Parathyroid adenoma (tissue), 2 donors: ENCODE data around the gene SLC39A2.
"Not testable (repeated sequence)": the region's sequence is repeated elsewhere in the genome, so short reads cannot be mapped to it uniquely, and the experiment has no call there.

Experiments used
- H2AFZ ChIP-seq: fragments of 300-600 bp; sonication (generic); one replicate; pipeline ENCODE4 v1.7.0; 2017; ENCODE audit warnings: antibody characterized with exemption, mild to moderate bottlenecking
- H3K27ac ChIP-seq: fragments of 300-600 bp; sonication (generic); one replicate; pipeline ENCODE4 v1.7.0; 2017
- H3K27me3 ChIP-seq: fragments of 300-600 bp; sonication (generic); one replicate; pipeline ENCODE4 v1.7.0; 2017; ENCODE audit warnings: low read length; ENCODE audit not compliant: control insufficient read depth, insufficient read depth
- H3K36me3 ChIP-seq: fragments of 300-600 bp; sonication (generic); one replicate; pipeline ENCODE4 v1.7.0; 2017; ENCODE audit warnings: low read length; ENCODE audit not compliant: control insufficient read depth, insufficient read depth
- H3K4me1 ChIP-seq: fragments of 300-600 bp; sonication (generic); one replicate; pipeline ENCODE4 v1.7.0; 2017; ENCODE audit warnings: control low read depth
- H3K4me2 ChIP-seq: fragments of 300-600 bp; sonication (generic); one replicate; pipeline ENCODE4 v1.7.0; 2017; ENCODE audit warnings: low read length
- H3K4me3 ChIP-seq: fragments of 300-600 bp; sonication (generic); one replicate; pipeline ENCODE4 v1.7.0; 2017; ENCODE audit warnings: low read depth, low read length
- H3K79me2 ChIP-seq: fragments of 300-600 bp; sonication (generic); one replicate; pipeline ENCODE4 v1.7.0; 2017; ENCODE audit warnings: control low read depth
- H3K9ac ChIP-seq: fragments of 300-600 bp; sonication (generic); one replicate; pipeline ENCODE4 v1.7.0; 2017; ENCODE audit warnings: mild to moderate bottlenecking
- H3K9me3 ChIP-seq: fragments of 300-600 bp; sonication (generic); one replicate; pipeline ENCODE4 v1.7.0; 2017; ENCODE audit warnings: low read length; ENCODE audit not compliant: control insufficient read depth
- CTCF ChIP-seq: fragments of 300-600 bp; sonication (generic); IDR thresholded peaks from one replicate; pipeline ENCODE4 v1.7.0; 2017; ENCODE audit warnings: antibody characterized with exemption, mild to moderate bottlenecking
- donor health status: primary hyperparathyroidism.

The SLC39A2 gene

GRCh38 chr14:21038441-21039422 is 39.6 kb downstream of the SLC39A2 start:
- Histone ChIP-seq H3K36me3 (no peaks in the 10 kb centered on the region), H3K27ac (peak overlapping the region; percentile 87), H2AFZ (peak overlapping the region; percentile 61), H3K4me1 (peaks cover 63% of the 10 kb centered on the region), H3K9ac (no peak overlapping the region), H3K4me3 (no peak overlapping the region), H3K9me3 (no peaks in the 10 kb centered on the region), H3K27me3 (no peaks in the 10 kb centered on the region), H3K79me2 (no peaks in the 10 kb centered on the region), H3K4me2 (peak overlapping the region; percentile 32)
- TF ChIP-seq CTCF, result no peak

- H3K4me2 ChIP-seq, result peak overlapping the region; percentile 32
- peak; percentile 79 for TF ChIP-seq CTCF
- no peak overlapping the region for H3K9ac ChIP-seq
- H3K27ac ChIP-seq, result peak overlapping the region; percentile 87
- no peaks in the 10 kb centered on the region for H3K27me3 ChIP-seq
- no peak overlapping the region for H3K4me3 ChIP-seq
- H3K79me2 ChIP-seq, result no peaks in the 10 kb centered on the region
- H3K4me1 ChIP-seq, result peaks cover 66% of the 10 kb centered on the region
- H3K36me3 ChIP-seq, result no peaks in the 10 kb centered on the region
- peak overlapping the region; percentile 61 for H2AFZ ChIP-seq
- no peaks in the 10 kb centered on the region for H3K9me3 ChIP-seq
These were observed 40.7 kb downstream of the SLC39A2 start for GRCh38 chr14:21039585-21040369.

DNA sequence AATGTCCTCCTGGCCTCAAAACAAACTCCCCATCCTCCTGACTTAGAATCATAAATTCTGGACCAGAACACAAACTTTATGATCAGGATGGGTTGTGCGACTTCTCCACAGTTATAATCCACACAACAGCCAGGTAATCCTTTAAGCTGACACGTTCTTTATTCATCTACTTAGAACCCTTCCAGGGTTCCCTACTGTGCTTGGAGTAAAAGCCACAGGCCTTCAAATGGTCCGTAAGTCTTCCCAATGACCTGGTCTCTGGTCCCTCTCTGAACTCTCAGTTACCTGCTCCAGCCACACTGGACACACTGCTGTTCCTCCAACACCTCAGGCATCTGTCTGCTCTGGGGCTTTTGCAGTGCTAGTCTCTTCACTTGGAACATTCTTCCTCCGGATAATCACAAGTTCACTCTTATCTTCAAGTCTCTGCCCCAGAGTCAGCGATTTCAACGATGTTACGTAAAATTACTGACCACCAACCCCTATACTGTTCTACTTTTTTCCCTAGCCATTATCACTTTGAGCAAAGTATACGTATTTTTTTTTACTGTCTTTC is 41.4 kb downstream of the SLC39A2 start:
- Histone ChIP-seq H3K27ac (peak overlapping the region; percentile 87), H3K9me3 (no peaks in the 10 kb centered on the region), H3K4me1 (peaks cover 66% of the 10 kb centered on the region), H2AFZ (peak overlapping the region; percentile 61), H3K79me2 (no peaks in the 10 kb centered on the region), H3K27me3 (no peaks in the 10 kb centered on the region), H3K4me2 (no peak overlapping the region), H3K36me3 (no peaks in the 10 kb centered on the region), H3K9ac (no peak overlapping the region), H3K4me3 (no peak overlapping the region)
- no peak for TF ChIP-seq CTCF

GRCh38 chr14:21040941-21041340 is 41.8 kb downstream of the SLC39A2 start:
- H3K4me2 ChIP-seq, H3K79me2 ChIP-seq, H2AFZ ChIP-seq, H3K27ac ChIP-seq, H3K4me3 ChIP-seq, H3K27me3 ChIP-seq, H3K36me3 ChIP-seq, H3K9ac ChIP-seq, H3K9me3 ChIP-seq: not testable (repeated sequence)
- peaks cover 68% of the 10 kb centered on the region for H3K4me1 ChIP-seq
